ENCODE results near the gene CIAO2A.
"Not testable (repeated sequence)": the region's sequence is repeated elsewhere in the genome, so short reads cannot be mapped to it uniquely, and the experiment has no call there.

CIAO2A gene

DNA sequence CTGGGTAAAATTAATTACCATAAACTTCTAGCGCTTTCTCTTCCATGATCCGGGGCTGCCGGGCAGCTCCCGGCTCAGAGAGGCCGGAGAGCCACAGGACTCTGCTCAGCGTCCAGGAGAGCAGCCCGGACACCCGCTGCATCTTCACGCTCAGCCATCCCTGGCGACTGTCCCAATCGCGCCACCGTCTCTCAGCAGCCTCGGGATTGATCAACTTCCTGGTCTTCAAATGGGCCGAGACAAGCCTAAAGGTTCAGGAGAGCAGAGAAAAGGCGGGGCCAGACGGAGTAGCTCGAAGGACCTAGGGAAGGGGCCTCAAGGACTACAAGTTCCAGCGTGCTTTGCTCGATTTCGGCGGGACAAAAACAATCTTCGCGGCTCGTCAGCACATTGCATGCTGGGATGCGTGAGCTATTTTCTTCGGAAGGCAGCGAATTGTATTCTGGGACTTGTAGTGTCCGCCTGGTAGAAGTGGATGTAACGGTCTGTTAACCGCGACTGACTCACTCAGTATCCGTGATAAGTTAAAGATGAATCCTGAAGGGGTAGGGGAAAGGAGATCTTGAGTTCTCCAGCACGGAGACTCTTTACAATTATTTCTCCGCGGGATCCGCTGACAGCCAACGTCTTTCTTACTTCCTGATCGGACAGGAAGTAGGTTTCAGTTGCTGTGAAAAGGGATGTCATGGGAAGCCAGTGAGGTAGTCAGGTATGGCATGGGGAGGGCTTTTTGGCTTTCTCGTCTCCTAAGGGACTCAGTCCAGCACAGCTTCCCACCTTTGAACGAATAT, at the start of gene CIAO2A:
CIAO2A (minus strand) TSS at position 212 of the 791 bp plus-strand sequence; CDS start at position 142, 70 bp downstream.
- peak; percentile 72 to 88 (median 83) for DNase-seq (ENCODE audit: low read depth in 3 of 3)

DNA sequence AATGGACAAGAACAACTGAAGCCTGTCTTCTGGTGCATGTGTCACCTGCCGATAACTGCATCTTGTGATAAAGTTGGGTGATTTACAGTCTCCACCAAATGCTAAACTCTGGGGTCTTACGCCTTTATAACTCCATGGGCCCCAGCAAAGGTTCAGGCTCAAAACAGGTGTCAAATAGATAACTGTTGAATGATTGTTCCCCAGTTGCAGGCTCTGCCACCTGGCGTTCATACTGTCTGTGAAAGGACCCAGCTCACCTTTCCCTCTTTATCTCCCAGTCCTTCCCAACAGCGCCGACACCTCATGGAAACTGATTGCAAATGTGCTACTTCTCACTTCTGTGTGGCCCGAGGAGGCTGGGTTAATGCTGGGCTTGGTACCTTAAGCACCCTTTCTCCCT, 49.6 kb upstream of the CIAO2A start:
- DNase-seq (ENCODE audit: low read depth in 3 of 3), result no peak

DNA sequence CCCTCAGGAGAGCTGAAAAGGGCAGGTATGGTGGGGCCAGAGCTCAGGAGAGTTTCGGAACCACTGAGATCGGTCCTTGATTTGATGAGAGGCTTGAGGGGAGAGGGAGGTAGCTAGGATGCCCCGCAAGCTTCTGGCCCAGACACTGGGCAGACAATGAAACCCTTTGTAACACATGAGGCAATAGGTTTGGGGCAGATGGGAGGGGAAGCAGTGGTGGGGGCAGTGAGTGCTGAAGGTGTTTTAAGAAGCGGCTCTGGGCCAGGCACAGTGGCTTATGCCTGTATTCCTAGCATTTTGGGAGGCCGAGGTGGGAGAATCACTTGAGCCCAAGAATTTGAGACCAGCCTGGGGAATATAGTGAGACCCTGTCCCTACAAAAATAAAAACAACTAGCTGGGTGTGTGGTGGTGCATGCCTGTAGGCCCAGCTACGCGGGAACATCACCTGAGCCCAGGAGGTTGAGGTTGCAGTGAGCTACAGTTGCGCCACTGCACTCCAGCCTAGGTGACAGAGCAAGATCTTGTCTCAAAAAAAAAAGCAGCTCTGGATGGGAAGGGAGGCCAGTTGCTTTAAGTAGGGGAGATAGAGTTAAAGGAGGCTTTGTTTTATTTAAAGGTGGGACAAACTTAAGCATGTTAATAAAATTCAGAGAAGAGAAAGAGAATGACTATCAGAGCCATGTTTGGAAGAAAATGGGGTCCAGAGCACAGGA, 48.3 kb upstream of the CIAO2A start:
- no peak for DNase-seq (ENCODE audit: low read depth in 3 of 3)

- no peak for DNase-seq (ENCODE audit: low read depth in 3 of 3)
Measured at GRCh38 chr15:64138331-64138941, 44.8 kb upstream of the CIAO2A start.

- no peak for DNase-seq (ENCODE audit: low read depth in 3 of 3)
Measured at GRCh38 chr15:64137226-64137833, 43.7 kb upstream of the CIAO2A start.

GRCh38 chr15:64136347-64136746, 42.7 kb upstream of the CIAO2A start:
- no peak for DNase-seq (ENCODE audit: low read depth in 3 of 3)

DNA sequence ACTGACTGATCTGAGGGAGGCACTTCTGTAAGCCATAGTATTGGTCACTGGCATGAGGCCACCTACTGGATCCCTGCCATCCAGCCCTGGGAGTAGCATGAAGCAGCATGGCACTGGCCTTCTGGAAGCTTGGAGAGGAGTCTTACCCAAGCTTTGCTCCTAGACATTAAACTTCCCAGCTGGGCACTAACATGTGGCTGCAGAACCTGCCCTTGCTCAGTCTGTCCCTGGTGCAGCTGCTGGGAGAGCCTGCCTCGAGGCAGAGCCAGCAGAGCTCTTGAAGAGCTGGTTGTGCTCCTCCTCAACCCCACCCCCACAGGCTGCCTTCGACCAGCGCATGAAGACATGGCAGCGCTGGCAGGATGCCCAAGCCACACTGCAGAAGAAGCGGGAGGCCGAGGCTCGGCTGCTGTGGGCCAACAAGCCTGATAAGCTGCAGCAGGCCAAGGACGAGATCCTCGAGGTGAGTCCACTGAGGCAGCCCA, 40.7 kb upstream of the CIAO2A start:
- DNase-seq (ENCODE audit: low read depth in 3 of 3), result no peak

- DNase-seq (ENCODE audit: low read depth in 3 of 3), result no peak
Measured at GRCh38 chr15:64133623-64134344, 40.1 kb upstream of the CIAO2A start.

GRCh38 chr15:64132217-64132616, 38.6 kb upstream of the CIAO2A start:
- no peak for DNase-seq (ENCODE audit: low read depth in 3 of 3)

DNA sequence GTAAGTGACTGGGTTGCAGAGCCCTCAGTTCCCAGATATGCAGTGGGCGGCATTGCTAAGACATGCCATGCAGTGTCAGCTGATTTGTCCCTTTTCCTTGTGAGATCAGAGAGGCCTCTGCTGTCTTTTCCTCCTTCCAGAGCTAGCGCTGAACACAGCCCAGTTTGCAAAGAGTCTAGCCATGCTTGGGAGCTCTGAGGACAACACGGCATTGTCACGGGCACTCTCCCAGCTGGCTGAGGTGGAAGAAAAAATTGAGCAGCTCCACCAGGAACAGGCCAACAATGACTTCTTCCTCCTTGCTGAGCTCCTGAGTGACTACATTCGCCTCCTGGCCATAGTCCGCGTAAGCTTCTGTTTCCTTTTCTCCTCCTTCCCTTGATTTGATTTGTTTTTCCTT, 37.9 kb upstream of the CIAO2A start:
- no peak for DNase-seq (ENCODE audit: low read depth in 3 of 3)

DNA sequence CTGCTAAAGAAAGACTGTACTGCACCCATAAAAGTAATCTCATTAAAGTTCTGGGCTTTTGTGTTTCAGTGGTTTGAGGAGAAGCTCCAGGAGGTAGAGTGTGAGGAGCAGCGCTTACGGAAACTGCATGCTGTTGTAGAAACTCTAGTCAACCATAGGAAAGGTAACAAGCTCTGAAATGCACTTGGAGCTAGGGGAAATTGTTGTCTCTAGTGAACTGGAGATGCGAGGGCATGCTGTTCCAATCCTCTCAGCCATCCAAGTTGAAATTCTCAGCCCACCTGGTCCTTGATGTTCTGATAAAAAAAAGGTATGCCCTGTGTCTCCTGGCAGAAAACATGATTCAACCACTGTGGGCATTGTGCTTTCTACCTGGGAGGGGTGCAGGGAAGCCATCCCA, 36.5 kb upstream of the CIAO2A start:
- DNase-seq (ENCODE audit: low read depth in 3 of 3), result no peak

- no peak for DNase-seq (ENCODE audit: low read depth in 3 of 3)
Measured at GRCh38 chr15:64127521-64128270, 34.1 kb upstream of the CIAO2A start.

- no peak for DNase-seq (ENCODE audit: low read depth in 3 of 3)
Measured at GRCh38 chr15:64125978-64126377, 32.3 kb upstream of the CIAO2A start.

DNA sequence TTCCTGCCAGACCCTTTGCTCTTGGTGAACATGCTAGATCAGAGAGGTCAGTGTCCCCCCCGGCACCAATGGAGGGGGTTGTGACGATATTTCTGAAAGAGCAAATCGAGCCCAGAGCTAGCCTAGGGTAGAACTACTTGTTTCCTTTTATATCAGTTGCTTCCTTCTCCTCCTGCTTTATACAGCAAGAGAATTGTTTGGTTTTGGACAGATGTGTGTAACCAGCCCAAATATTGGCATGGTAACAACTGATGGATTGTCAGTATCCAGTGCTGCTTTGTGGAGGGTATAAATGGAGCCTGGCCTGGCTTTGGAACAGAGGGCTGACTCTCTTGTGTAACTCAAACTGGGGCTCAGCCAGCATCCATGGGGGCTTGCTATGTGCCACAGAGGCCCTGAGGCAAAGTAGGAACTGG, 29.3 kb upstream of the CIAO2A start:
- DNase-seq (ENCODE audit: low read depth in 3 of 3), result no peak

- DNase-seq (ENCODE audit: low read depth in 3 of 3), result no peak
Measured at GRCh38 chr15:64122444-64122843, 28.8 kb upstream of the CIAO2A start.

GRCh38 chr15:64121614-64122013, 28.0 kb upstream of the CIAO2A start:
- no peak for DNase-seq (ENCODE audit: low read depth in 3 of 3)

DNA sequence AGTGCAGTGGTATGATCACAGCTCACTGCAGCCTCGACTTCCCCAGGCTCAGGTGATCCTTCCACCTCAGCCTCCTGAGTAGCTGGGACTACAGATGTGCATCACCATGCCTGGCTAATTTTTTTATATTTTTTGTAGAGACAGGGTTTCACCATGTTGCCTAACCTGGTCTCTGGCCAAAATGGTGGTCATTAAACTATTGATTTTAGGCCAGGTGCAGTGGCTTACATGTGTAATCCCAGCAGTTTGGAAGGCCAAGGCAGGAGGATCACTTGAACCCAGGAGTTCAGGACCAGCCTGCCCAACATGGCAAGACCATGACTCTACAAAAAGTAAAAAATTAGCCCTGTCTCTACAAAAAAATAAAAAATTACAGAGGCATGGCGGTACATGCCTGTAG, 26.7 kb upstream of the CIAO2A start:
- not testable (repeated sequence) for DNase-seq (ENCODE audit: low read depth in 3 of 3)

- DNase-seq (ENCODE audit: low read depth in 3 of 3), result no peak
Measured at GRCh38 chr15:64117759-64118487, 24.3 kb upstream of the CIAO2A start.

- DNase-seq (ENCODE audit: low read depth in 3 of 3), result no peak
Measured at GRCh38 chr15:64112904-64113303, 19.3 kb upstream of the CIAO2A start.

All from stimulated activated CD4-positive, alpha-beta T cell treated with anti-CD3 and anti-CD28 coated beads, TNF-alpha, amount 100 ng/mL, for 4 hours (primary cell).